Occipital lobe (tissue), 2 donors: ENCODE measurements around the gene PLXDC2. TPM values are rescaled to one million over a fixed set of nuclear protein-coding genes. Genes with fewer than 3 reads are reported as not detected.
"Not testable (repeated sequence)": the region's sequence is repeated elsewhere in the genome, so short reads cannot be mapped to it uniquely, and the experiment has no call there.

Experiments
- DNase-seq: peaks from one replicate; lab custom pipeline; 2025; lab: John Stamatoyannopoulos, UW
- total RNA-seq: library from RNA; depleted of rRNA; stranded (reverse); fragments of >200 nt; gene quantifications from one replicate; pipeline ENCODE4 v1.2.3, GENCODE V29; 2014

PLXDC2 gene
- total RNA-seq, 1 donor from 2014 or later, result 12.5 TPM

GRCh38 chr10:19971343-19972052, 155.3 kb downstream of the PLXDC2 start:
- DNase-seq, result no peak

GRCh38 chr10:19974138-19974537, 157.9 kb downstream of the PLXDC2 start:
- DNase-seq, result no peak

GRCh38 chr10:19974554-19974953, 158.3 kb downstream of the PLXDC2 start:
- DNase-seq, result no peak

GRCh38 chr10:19977097-19977521, 160.9 kb downstream of the PLXDC2 start:
- no peak for DNase-seq

- DNase-seq, result no peak
Observed at GRCh38 chr10:19979628-19980027, 163.4 kb downstream of the PLXDC2 start.

GRCh38 chr10:19983880-19984565, 167.8 kb downstream of the PLXDC2 start:
- no peak for DNase-seq

- DNase-seq, result no peak
Observed at GRCh38 chr10:19985745-19986144, 169.5 kb downstream of the PLXDC2 start.

GRCh38 chr10:19986591-19986990, 170.4 kb downstream of the PLXDC2 start:
- no peak for DNase-seq

- DNase-seq, result no peak
Observed at GRCh38 chr10:19987931-19988330, 171.7 kb downstream of the PLXDC2 start.

GRCh38 chr10:19993714-19994315, 177.6 kb downstream of the PLXDC2 start:
- no peak for DNase-seq

- DNase-seq, result no peak
Observed at GRCh38 chr10:19998482-19998881, 182.2 kb downstream of the PLXDC2 start.

- no peak for DNase-seq
Observed at GRCh38 chr10:19999431-19999830, 183.2 kb downstream of the PLXDC2 start.

GRCh38 chr10:20002026-20002425, 185.8 kb downstream of the PLXDC2 start:
- not testable (repeated sequence) for DNase-seq

- DNase-seq, result no peak
Observed at GRCh38 chr10:20002657-20003056, 186.4 kb downstream of the PLXDC2 start.

- no peak for DNase-seq
Observed at GRCh38 chr10:20004087-20004523, 187.9 kb downstream of the PLXDC2 start.

- no peak for DNase-seq
Observed at GRCh38 chr10:20005638-20006037, 189.4 kb downstream of the PLXDC2 start.

- no peak for DNase-seq
Observed at GRCh38 chr10:20006169-20006870, 190.1 kb downstream of the PLXDC2 start.

GRCh38 chr10:20007426-20007825, 191.2 kb downstream of the PLXDC2 start:
- no peak for DNase-seq

GRCh38 chr10:20013991-20014750, 197.9 kb downstream of the PLXDC2 start:
- no peak for DNase-seq

GRCh38 chr10:20017961-20018360, 201.7 kb downstream of the PLXDC2 start:
- DNase-seq, result no peak

GRCh38 chr10:20020677-20021076, 204.4 kb downstream of the PLXDC2 start:
- DNase-seq, result no peak
